ENCODE measurements around the gene PFN2.
"Not testable (repeated sequence)": the region's sequence is repeated elsewhere in the genome, so short reads cannot be mapped to it uniquely, and the experiment has no call there.

Gene PFN2

DNA sequence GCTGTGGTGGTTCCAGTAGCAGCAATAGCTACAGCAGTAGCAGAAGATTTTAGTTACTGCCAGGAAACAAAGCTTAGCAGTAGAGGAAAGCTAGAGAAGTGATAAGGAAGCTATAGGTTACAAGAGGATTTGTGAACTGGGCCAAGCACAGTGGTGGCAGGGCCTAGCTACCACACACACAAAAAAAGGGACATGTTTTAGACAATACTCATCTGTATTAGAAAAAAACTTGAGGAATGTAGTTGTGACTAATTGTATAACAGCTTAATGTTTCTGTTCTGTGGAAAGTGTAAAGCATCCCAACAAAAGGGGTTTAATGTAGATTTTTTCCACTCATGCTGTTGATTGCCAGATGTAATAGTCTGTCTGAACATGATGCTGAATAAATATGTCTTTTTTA, 29.9 kb upstream of the PFN2 start:
- no peak overlapping the region for H3K4me3 ChIP-seq (ENCODE audit: low read depth, low read length)
- TF ChIP-seq, protein P1, sequence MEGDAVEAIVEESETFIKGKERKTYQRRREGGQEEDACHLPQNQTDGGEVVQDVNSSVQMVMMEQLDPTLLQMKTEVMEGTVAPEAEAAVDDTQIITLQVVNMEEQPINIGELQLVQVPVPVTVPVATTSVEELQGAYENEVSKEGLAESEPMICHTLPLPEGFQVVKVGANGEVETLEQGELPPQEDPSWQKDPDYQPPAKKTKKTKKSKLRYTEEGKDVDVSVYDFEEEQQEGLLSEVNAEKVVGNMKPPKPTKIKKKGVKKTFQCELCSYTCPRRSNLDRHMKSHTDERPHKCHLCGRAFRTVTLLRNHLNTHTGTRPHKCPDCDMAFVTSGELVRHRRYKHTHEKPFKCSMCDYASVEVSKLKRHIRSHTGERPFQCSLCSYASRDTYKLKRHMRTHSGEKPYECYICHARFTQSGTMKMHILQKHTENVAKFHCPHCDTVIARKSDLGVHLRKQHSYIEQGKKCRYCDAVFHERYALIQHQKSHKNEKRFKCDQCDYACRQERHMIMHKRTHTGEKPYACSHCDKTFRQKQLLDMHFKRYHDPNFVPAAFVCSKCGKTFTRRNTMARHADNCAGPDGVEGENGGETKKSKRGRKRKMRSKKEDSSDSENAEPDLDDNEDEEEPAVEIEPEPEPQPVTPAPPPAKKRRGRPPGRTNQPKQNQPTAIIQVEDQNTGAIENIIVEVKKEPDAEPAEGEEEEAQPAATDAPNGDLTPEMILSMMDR (IDR thresholded peaks at IDR 0.05; ENCODE audit: borderline replicate concordance, insufficient read depth, low read depth, low read length): no peak

- no peak overlapping the region for H3K4me3 ChIP-seq (ENCODE audit: low read depth, low read length)
- TF ChIP-seq, protein P1 (IDR thresholded peaks at IDR 0.05; ENCODE audit: borderline replicate concordance, insufficient read depth, low read depth, low read length): no peak
Observed at GRCh38 chr3:149999421-149999820, 28.7 kb upstream of the PFN2 start.

DNA sequence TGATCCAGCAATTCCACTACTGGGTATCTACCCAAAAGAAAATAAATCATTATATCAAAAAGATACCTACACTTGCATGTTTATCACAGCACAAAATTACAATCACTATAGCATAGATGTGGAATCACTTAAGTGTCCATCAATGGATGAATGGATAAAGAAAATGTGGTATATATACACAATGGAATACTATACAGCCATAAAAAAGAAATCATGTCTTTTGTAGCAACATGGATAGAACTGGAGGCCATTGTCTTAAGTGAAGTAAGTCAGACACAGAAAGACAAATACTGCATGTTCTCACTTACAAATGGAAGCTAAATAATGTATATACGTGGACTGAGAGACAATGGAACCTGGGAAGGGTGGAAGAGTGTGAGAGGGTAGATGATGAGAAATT, 28.3 kb upstream of the PFN2 start:
- TF ChIP-seq, protein P1 (IDR thresholded peaks at IDR 0.05; ENCODE audit: borderline replicate concordance, insufficient read depth, low read depth, low read length): no peak

GRCh38 chr3:149992416-149993058, 21.8 kb upstream of the PFN2 start:
- no peak overlapping the region for H3K4me3 ChIP-seq (ENCODE audit: low read depth, low read length)
- TF ChIP-seq, protein P1 (IDR thresholded peaks at IDR 0.05; ENCODE audit: borderline replicate concordance, insufficient read depth, low read depth, low read length): no peak

More for the DNA sequence above, 28.3 kb upstream of the PFN2 start:
- no peak overlapping the region for H3K4me3 ChIP-seq (ENCODE audit: low read depth, low read length)

DNA sequence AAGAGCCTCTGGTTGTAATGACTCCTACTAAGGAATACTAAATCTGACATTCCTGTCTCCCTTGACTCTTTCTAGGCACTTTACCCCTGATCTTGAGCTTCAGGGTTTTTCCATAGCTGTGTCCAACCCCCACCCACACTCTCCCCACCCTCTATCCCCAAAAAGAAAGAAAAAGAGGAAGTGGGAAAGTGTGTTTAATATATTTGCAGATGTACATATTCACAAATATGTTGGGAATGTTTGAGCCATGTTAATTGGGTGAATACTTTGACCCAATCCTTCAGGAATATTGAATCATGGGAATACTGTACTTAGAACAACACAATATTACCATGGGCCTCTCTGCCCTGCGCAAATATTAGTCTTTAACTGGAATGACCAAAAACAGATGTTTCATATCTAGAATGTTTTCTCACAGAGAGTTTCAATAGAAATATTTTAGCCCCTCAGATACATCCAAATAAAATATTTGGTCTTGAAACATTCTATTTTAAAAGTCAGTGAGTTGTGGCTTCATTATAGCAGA, 19.8 kb upstream of the PFN2 start:
- no peak overlapping the region for H3K4me3 ChIP-seq (ENCODE audit: low read depth, low read length)
- TF ChIP-seq, protein P1 (IDR thresholded peaks at IDR 0.05; ENCODE audit: borderline replicate concordance, insufficient read depth, low read depth, low read length): no peak

- H3K4me3 ChIP-seq (ENCODE audit: low read depth, low read length): no peak overlapping the region
- TF ChIP-seq, protein P1 (IDR thresholded peaks at IDR 0.05; ENCODE audit: borderline replicate concordance, insufficient read depth, low read depth, low read length): no peak
Observed at GRCh38 chr3:149989307-149989706, 18.6 kb upstream of the PFN2 start.

- TF ChIP-seq, protein P1 (IDR thresholded peaks at IDR 0.05; ENCODE audit: borderline replicate concordance, insufficient read depth, low read depth, low read length): no peak
- H3K4me3 ChIP-seq (ENCODE audit: low read depth, low read length): no peak overlapping the region
Observed at GRCh38 chr3:149983628-149984027, 12.9 kb upstream of the PFN2 start.

DNA sequence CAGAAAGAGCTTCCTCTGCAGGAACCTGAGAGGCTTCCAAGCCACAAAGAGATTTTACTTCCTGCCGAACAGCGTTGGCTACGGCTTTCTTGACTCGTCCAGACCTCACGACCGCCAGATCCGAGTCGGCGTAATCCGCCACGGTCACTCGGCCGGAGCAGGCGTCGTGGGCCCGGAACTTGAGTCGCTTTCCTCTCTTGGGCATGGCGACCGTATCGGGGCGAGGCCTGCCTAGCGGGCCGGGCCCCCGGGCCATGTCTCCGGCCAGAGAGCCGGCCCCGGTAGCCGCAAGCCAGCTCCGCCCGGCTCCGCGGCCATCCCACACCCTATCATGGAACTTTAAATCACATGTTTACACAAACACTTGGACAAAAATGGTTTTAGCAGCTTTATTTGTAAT, 12.4 kb upstream of the PFN2 start:
- H3K4me3 ChIP-seq (ENCODE audit: low read depth, low read length): not testable (repeated sequence)

GRCh38 chr3:149981979-149982378, 11.3 kb upstream of the PFN2 start:
- H3K4me3 ChIP-seq (ENCODE audit: low read depth, low read length): not testable (repeated sequence)

Measured in GM12875 (cell line).